Measurements from ENCODE around the gene POLR1E.

GRCh38 chr9:37549527-37549926, 63.8 kb downstream of the POLR1E start:
- TF ChIP-seq TAF1 (IDR thresholded peaks at IDR 0.05; ENCODE audit: borderline replicate concordance, low read depth, low read length) = no peak
- TF ChIP-seq POLR2A (IDR thresholded peaks at IDR 0.05; ENCODE audit: low read depth, low read length) = no peak

All from GM12892 (cell line).